ENCODE measurements around the gene AXDND1.

DNA sequence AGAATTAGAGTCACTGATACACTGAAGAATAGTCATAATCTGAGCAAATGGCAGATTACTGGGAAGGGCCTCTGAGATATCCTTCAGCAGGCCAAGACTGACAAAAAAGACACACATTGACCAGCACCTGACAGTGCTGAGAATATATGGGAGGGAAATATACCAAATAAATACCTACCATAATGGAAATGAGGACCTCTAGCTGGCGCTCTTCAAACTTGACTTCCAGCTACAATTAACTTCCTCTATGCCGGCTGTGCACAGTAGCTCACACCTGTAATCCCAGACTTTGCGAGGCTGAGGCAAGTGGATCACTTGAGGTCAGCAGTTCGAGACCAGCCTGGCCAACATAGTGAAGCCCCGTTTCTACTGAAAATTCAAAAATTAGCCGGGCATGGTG lies 140.4 kb downstream of the AXDND1 start:
- TF ChIP-seq POLR2A (IDR thresholded peaks at IDR 0.05; ENCODE audit: low read length), result no peak
- no peak for TF ChIP-seq GATA1 (IDR thresholded peaks at IDR 0.05; ENCODE audit: low read depth, low read length)

Measured in erythroblast (primary cell).